Aorta (tissue), 5 donors: ENCODE measurements around the gene ERBB4. TPM values are rescaled to one million over a fixed set of nuclear protein-coding genes. Genes with fewer than 3 reads are reported as not detected.

ENCODE experiments used
- ATAC-seq: fragments of 200-7000 bp; cut with Tn5 transposase; one replicate; pipeline ENCODE4 v1.9.1; 2022; ENCODE audit warnings: moderate library complexity; ENCODE audit not compliant: low FRiP score
- DNase-seq, 2 donors: peaks; one replicate each; pipeline ENCODE4 v3.0.0-alpha.2; 2020
- H3K27ac ChIP-seq, 2 donors: one replicate each; pipeline ENCODE4 v1.5.1; 2013; ENCODE audit warnings: low read length in 2 of 2, mild to moderate bottlenecking in 2 of 2, moderate library complexity in 2 of 2, control low read depth in 1 of 2, inconsistent platforms in 1 of 2, low read depth in 1 of 2
- H3K27me3 ChIP-seq, 2 donors: one replicate each; pipeline ENCODE4 v1.6.1; 2013; ENCODE audit warnings: control low read depth in 1 of 2, low read length in 1 of 2, mild to moderate bottlenecking in 1 of 2, moderate library complexity in 1 of 2; ENCODE audit not compliant: insufficient read depth in 2 of 2, control insufficient read depth in 1 of 2
- H3K36me3 ChIP-seq, 2 donors: one replicate each; pipeline ENCODE4 v1.6.1; 2013; ENCODE audit warnings: control low read depth in 1 of 2, low read length in 1 of 2, mild to moderate bottlenecking in 1 of 2; ENCODE audit not compliant: insufficient read depth in 2 of 2, control insufficient read depth in 1 of 2
- H3K4me1 ChIP-seq, 2 donors: one replicate each; pipeline ENCODE4 v1.6.1; 2013; ENCODE audit warnings: low read length in 2 of 2, control low read depth in 1 of 2, mild to moderate bottlenecking in 1 of 2, moderate library complexity in 1 of 2; ENCODE audit not compliant: insufficient read depth in 2 of 2, control insufficient read depth in 1 of 2
- H3K4me3 ChIP-seq, 2 donors: one replicate each; pipeline ENCODE4 v1.5.1; 2013; ENCODE audit warnings: low read length in 2 of 2, control low read depth in 1 of 2, mild to moderate bottlenecking in 1 of 2
- H3K9me3 ChIP-seq: one replicate; pipeline ENCODE4 v1.6.1; 2013; ENCODE audit warnings: mild to moderate bottlenecking, low read length; ENCODE audit not compliant: control insufficient read depth
- WGBS, 2 donors: extraction: QIAGEN DNeasy Blood & Tissue Kit; methylation state at CpG; one replicate each; pipeline ENCODE4 v1.1.7; 2013; 5-methylcytosine and 5-hydroxymethylcytosine counted together
- intact Hi-C, 2 donors: fragments of 100-400 bp; cut with DNase I; formaldehyde crosslinking; loops; one replicate each; pipeline versions ENCODE4 v1.14.2 to v1.15.0; 2022
- polyA plus RNA-seq, 2 donors: library from polyadenylated mRNA; stranded (reverse); fragments of 200-250 nt; gene quantifications; one replicate each; pipeline ENCODE4 v1.2.3, GENCODE V29; 2013
- total RNA-seq, 2 donors: library from RNA; stranded (reverse); fragmentation: NEBNext Ultra II Directional; extraction: Animal tissue kit (Norgen Biotek cat#: 25700); gene quantifications; one replicate each; pipeline ENCODE4 v1.2.1, GENCODE V29; 2021
- donor health status: healthy with polysubstance abuse.
- donor health status: Bipolar disorder and iron deficiency.
- donor health status: DM: no; HTN: no; CAD: no.
- donor health status: DM: no; HTN: no; CAD: no.
- donor health status: DM: yes; HTN: yes; CAD: no.

ERBB4 gene
- total and polyA plus RNA-seq, 4 donors: 1.3 to 42.0 (median 15.0) TPM

GRCh38 chr2:212124598-212124997 is 414.0 kb downstream of the ERBB4 start:
- WGBS, 2 donors: 72 to 77% methylated on average over 10 of the region's 10 CpGs

GRCh38 chr2:212119591-212119990 is 419.0 kb downstream of the ERBB4 start:
- Histone ChIP-seq H3K27ac (no peak overlapping the region), H3K36me3 (no peaks in the 10 kb centered on the region), H3K4me1 (peaks cover 0 to 5% of the 10 kb centered on the region in 2 donors), H3K4me3 (no peak overlapping the region), H3K9me3 (no peaks in the 10 kb centered on the region), H3K27me3 (no peaks in the 10 kb centered on the region)
- WGBS, 2 donors: 36 to 38% methylated on average over 2 of the region's 2 CpGs
- DNase-seq: no peak
- ATAC-seq: no peak
- intact Hi-C loops: no loop called here

More at GRCh38 chr2:212124598-212124997, 414.0 kb downstream of the ERBB4 start:
- Histone ChIP-seq H3K4me1 (peaks cover 0 to 5% of the 10 kb centered on the region in 2 donors), H3K4me3 (no peak overlapping the region), H3K27me3 (no peaks in the 10 kb centered on the region), H3K9me3 (no peaks in the 10 kb centered on the region), H3K27ac (no peak overlapping the region), H3K36me3 (no peaks in the 10 kb centered on the region)
- intact Hi-C loops: no loop called here
- DNase-seq: no peak
- no peak for ATAC-seq

GRCh38 chr2:212117926-212118325 is 420.7 kb downstream of the ERBB4 start:
- 72 to 79% methylated on average over 2 of the region's 2 CpGs for WGBS, 2 donors
- ATAC-seq: no peak
- no peaks in the 10 kb centered on the region for H3K27me3 ChIP-seq

GRCh38 chr2:212114489-212114888 is 424.1 kb downstream of the ERBB4 start:
- no peaks in the 10 kb centered on the region for H3K36me3 ChIP-seq
- DNase-seq (no peak), ATAC-seq (no peak)
- no peak overlapping the region for H3K27ac ChIP-seq
- H3K27me3 ChIP-seq: no peaks in the 10 kb centered on the region
- WGBS, 2 donors: 96 to 100% methylated on average over 1 of the region's 1 CpG
- intact Hi-C loops: no loop called here
- H3K9me3 ChIP-seq: no peaks in the 10 kb centered on the region
- no peak overlapping the region for H3K4me3 ChIP-seq
- peaks cover 1 to 4% of the 10 kb centered on the region in 2 donors for H3K4me1 ChIP-seq

More at GRCh38 chr2:212117926-212118325, 420.7 kb downstream of the ERBB4 start:
- H3K36me3 ChIP-seq: no peaks in the 10 kb centered on the region
- H3K4me3 ChIP-seq: no peak overlapping the region
- intact Hi-C loops: no loop called here
- no peaks in the 10 kb centered on the region for H3K9me3 ChIP-seq
- H3K4me1 ChIP-seq: peaks cover 0 to 5% of the 10 kb centered on the region in 2 donors
- no peak for DNase-seq
- H3K27ac ChIP-seq: no peak overlapping the region

GRCh38 chr2:212112401-212112800 is 426.2 kb downstream of the ERBB4 start:
- no peaks in the 10 kb centered on the region for H3K27me3 ChIP-seq
- no peak overlapping the region for H3K27ac ChIP-seq
- intact Hi-C loops: no loop called here
- no peak overlapping the region for H3K4me3 ChIP-seq
- ATAC-seq (no peak), DNase-seq (no peak)
- no peaks in the 10 kb centered on the region for H3K36me3 ChIP-seq
- WGBS, 2 donors: 88 to 90% methylated on average over 3 of the region's 3 CpGs
- H3K4me1 ChIP-seq: peaks cover 3 to 9% of the 10 kb centered on the region in 2 donors
- H3K9me3 ChIP-seq: no peaks in the 10 kb centered on the region

- Histone ChIP-seq H3K27ac (no peak overlapping the region), H3K27me3 (no peaks in the 10 kb centered on the region), H3K4me1 (peaks cover 3 to 9% of the 10 kb centered on the region in 2 donors), H3K36me3 (no peaks in the 10 kb centered on the region), H3K9me3 (no peaks in the 10 kb centered on the region), H3K4me3 (no peak overlapping the region)
- 81 to 83% methylated on average over 7 of the region's 7 CpGs for WGBS, 2 donors
- ATAC-seq: no peak
- intact Hi-C loops: no loop called here
- no peak for DNase-seq
Observed at GRCh38 chr2:212109792-212110680, 428.6 kb downstream of the ERBB4 start.

- no peak overlapping the region for H3K4me3 ChIP-seq
- H3K9me3 ChIP-seq: no peaks in the 10 kb centered on the region
- no peaks in the 10 kb centered on the region for H3K27me3 ChIP-seq
- H3K27ac ChIP-seq: no peak overlapping the region
- 94 to 100% methylated on average over 1 of the region's 1 CpG for WGBS, 2 donors
- intact Hi-C loops: no loop called here
- ATAC-seq: no peak
- no peak for DNase-seq
- peaks cover 3 to 9% of the 10 kb centered on the region in 2 donors for H3K4me1 ChIP-seq
- H3K36me3 ChIP-seq: no peaks in the 10 kb centered on the region
Observed at GRCh38 chr2:212109217-212109616, 429.4 kb downstream of the ERBB4 start.

- Histone ChIP-seq H3K4me1 (peaks cover 3 to 9% of the 10 kb centered on the region in 2 donors), H3K27ac (no peak overlapping the region), H3K4me3 (no peak overlapping the region), H3K27me3 (no peaks in the 10 kb centered on the region), H3K9me3 (no peaks in the 10 kb centered on the region), H3K36me3 (no peaks in the 10 kb centered on the region)
- WGBS, 2 donors: 9 to 15% methylated on average over 2 of the region's 2 CpGs
- DNase-seq: no peak
- intact Hi-C loops: no loop called here
- ATAC-seq: no peak
Observed at GRCh38 chr2:212107989-212108388, 430.6 kb downstream of the ERBB4 start.

GRCh38 chr2:212107014-212107413 is 431.6 kb downstream of the ERBB4 start:
- no peak for DNase-seq
- WGBS, 2 donors: 97% methylated on average over 2 of the region's 2 CpGs
- peaks cover 3 to 9% of the 10 kb centered on the region in 2 donors for H3K4me1 ChIP-seq
- no peak for ATAC-seq
- intact Hi-C loops: no loop called here
- H3K9me3 ChIP-seq: no peaks in the 10 kb centered on the region
- no peaks in the 10 kb centered on the region for H3K27me3 ChIP-seq
- no peaks in the 10 kb centered on the region for H3K36me3 ChIP-seq
- H3K27ac ChIP-seq: no peak overlapping the region
- no peak overlapping the region for H3K4me3 ChIP-seq
